ENCODE measurements around the gene COL5A1. TPM values are rescaled to one million over a fixed set of nuclear protein-coding genes. Genes with fewer than 3 reads are reported as not detected.

Gene COL5A1
- total and polyA plus RNA-seq, 2 experiments from 2014 or later, result 2.5 to 13.1 TPM

DNA sequence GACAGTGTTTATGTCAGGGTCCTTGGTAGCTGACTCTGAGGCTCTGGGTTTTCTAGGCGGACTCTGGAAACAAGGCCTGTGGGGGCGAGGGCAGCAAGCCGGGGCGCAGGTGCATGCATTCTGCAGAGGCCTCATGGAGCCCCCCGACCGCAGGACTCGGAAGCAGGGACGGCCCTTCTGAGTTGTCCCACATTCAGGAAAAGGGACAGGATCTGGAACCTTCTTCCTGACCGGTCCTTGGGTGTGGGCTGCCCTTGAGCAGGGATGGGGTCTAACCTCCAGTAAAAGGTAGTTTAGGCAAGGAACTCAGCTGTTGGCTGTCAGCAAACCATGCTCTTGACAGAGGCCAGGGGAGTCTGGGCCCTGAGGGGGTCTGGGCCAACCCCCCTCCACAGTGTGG is 7.4 kb upstream of the COL5A1 start:
- DNase-seq (ENCODE audit: low spot score) (no peak), ATAC-seq (no peak)
- no peak overlapping the region for H3K4me2 ChIP-seq
- H3K27me3 ChIP-seq (ENCODE audit: insufficient read depth), result no peaks in the 10 kb centered on the region
- H3K79me2 ChIP-seq (replicated peaks; ENCODE audit: insufficient read depth), result no peaks in the 10 kb centered on the region
- Mint-ChIP-seq H3K4me1 (peaks cover 14% of the 10 kb centered on the region; the same call in 2 of the 3 replicates), H3K36me3 (ENCODE audit: low read depth) (no peaks in the 10 kb centered on the region), H3K9me3 (no peaks in the 10 kb centered on the region), H3K27ac (no peak overlapping the region), H3K4me3 (no peak overlapping the region), H3K27me3 (ENCODE audit: insufficient read depth, low read depth, poor library complexity) (peaks cover 13% of the 10 kb centered on the region)
- H4K20me1 ChIP-seq (replicated peaks; ENCODE audit: insufficient read depth), result no peaks in the 10 kb centered on the region
- no peaks in the 10 kb centered on the region for H3F3A ChIP-seq (replicated peaks; ENCODE audit: low read depth)
- no peak overlapping the region for H2AFZ ChIP-seq
- H3K9me2 ChIP-seq (ENCODE audit: insufficient read depth), result no peaks in the 10 kb centered on the region
- no peak overlapping the region for H3K27ac ChIP-seq (ENCODE audit: low read depth)
- H3K4me1 ChIP-seq (ENCODE audit: insufficient read depth), result no peaks in the 10 kb centered on the region
- H3K4me3 ChIP-seq, result no peak overlapping the region
- TF ChIP-seq NANOG (IDR thresholded peaks at IDR 0.05; ENCODE audit: borderline replicate concordance), result no peak
- TF ChIP-seq EZH2phosphoT487 (IDR thresholded peaks at IDR 0.05; ENCODE audit: unreplicated experiment), result no peak
- no peak for TF ChIP-seq ZNF114 (CRISPR knock-in tag; IDR thresholded peaks at IDR 0.05)
- no peak for TF ChIP-seq POLR2AphosphoS5 (IDR thresholded peaks at IDR 0.05; ENCODE audit: low read depth)
- TF ChIP-seq CREB1 (CRISPR knock-in tag; IDR thresholded peaks at IDR 0.05; ENCODE audit: low read depth), result no peak
- TF ChIP-seq, protein P1, sequence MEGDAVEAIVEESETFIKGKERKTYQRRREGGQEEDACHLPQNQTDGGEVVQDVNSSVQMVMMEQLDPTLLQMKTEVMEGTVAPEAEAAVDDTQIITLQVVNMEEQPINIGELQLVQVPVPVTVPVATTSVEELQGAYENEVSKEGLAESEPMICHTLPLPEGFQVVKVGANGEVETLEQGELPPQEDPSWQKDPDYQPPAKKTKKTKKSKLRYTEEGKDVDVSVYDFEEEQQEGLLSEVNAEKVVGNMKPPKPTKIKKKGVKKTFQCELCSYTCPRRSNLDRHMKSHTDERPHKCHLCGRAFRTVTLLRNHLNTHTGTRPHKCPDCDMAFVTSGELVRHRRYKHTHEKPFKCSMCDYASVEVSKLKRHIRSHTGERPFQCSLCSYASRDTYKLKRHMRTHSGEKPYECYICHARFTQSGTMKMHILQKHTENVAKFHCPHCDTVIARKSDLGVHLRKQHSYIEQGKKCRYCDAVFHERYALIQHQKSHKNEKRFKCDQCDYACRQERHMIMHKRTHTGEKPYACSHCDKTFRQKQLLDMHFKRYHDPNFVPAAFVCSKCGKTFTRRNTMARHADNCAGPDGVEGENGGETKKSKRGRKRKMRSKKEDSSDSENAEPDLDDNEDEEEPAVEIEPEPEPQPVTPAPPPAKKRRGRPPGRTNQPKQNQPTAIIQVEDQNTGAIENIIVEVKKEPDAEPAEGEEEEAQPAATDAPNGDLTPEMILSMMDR (conservative IDR thresholded peaks at IDR 0.05; ENCODE audit: low read depth in 2 of 2), result no peak
- no peak for TF ChIP-seq REST (IDR thresholded peaks at IDR 0.05; ENCODE audit: unreplicated experiment)
- no peak for TF ChIP-seq EZH2 (IDR thresholded peaks at IDR 0.05; ENCODE audit: low read depth, unreplicated experiment)
- H3K36me3 ChIP-seq (ENCODE audit: insufficient read depth), result no peaks in the 10 kb centered on the region

DNA sequence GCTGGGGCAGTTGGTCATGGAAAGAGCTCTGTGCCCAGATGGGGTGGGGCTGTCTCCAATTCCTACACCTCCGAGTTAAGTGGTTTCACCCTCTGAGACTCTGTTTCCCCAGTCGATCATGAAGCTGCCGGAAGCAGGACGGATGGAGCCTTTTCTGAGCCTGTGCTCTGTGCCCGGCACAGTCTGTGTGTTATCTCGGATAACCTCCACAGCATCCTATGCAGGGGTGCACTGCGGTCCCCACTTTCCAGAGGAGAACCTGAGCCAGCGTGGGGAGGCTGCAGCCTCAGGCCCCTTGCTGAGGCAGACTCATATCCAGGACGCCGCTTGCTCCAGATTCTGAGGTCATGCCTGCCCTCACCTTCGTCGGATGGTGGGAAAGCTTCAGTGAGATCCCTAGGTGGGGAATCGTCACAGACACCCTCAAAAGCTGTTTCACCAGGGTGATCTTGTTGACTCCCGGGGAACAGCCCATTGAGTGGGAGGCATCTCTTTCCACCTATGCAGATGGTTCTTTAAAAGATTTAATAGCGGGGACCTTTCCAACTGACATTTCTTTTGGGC is 6.9 kb upstream of the COL5A1 start:
- no peaks in the 10 kb centered on the region for H4K20me1 ChIP-seq (replicated peaks; ENCODE audit: insufficient read depth)
- H3K27me3 Mint-ChIP-seq (ENCODE audit: insufficient read depth, low read depth, poor library complexity), result peaks cover 15% of the 10 kb centered on the region
- no peak overlapping the region for H3K4me2 ChIP-seq
- H3K4me3 Mint-ChIP-seq, result no peak overlapping the region
- H3K4me1 ChIP-seq (ENCODE audit: insufficient read depth), result no peaks in the 10 kb centered on the region
- H3K36me3 ChIP-seq (ENCODE audit: insufficient read depth), result no peaks in the 10 kb centered on the region
- H3K9me2 ChIP-seq (ENCODE audit: insufficient read depth), result no peaks in the 10 kb centered on the region
- no peak for DNase-seq (ENCODE audit: low spot score)
- ATAC-seq, result no peak
- H3K27ac Mint-ChIP-seq, result no peak overlapping the region
- no peaks in the 10 kb centered on the region for H3F3A ChIP-seq (replicated peaks; ENCODE audit: low read depth)
- no peaks in the 10 kb centered on the region for H3K79me2 ChIP-seq (replicated peaks; ENCODE audit: insufficient read depth)
- H3K27ac ChIP-seq (ENCODE audit: low read depth), result no peak overlapping the region
- no peak overlapping the region for H3K4me3 ChIP-seq
- H3K4me1 Mint-ChIP-seq, result peaks cover 15% of the 10 kb centered on the region; the same call in 2 of the 3 replicates
- no peaks in the 10 kb centered on the region for H3K9me3 Mint-ChIP-seq
- H2AFZ ChIP-seq, result no peak overlapping the region
- TF ChIP-seq ZNF331 (CRISPR knock-in tag; IDR thresholded peaks at IDR 0.05; ENCODE audit: low read depth) (no peak), POLR2AphosphoS5 (IDR thresholded peaks at IDR 0.05; ENCODE audit: low read depth) (no peak), NANOG (IDR thresholded peaks at IDR 0.05; ENCODE audit: borderline replicate concordance) (no peak), REST (IDR thresholded peaks at IDR 0.05; ENCODE audit: unreplicated experiment) (no peak), STAT1 (IDR thresholded peaks at IDR 0.05; ENCODE audit: unreplicated experiment) (no peak)
- H3K27me3 ChIP-seq (ENCODE audit: insufficient read depth), result no peaks in the 10 kb centered on the region
- H3K36me3 Mint-ChIP-seq (ENCODE audit: low read depth), result no peaks in the 10 kb centered on the region

Data from GM23338 (cell line).